Measurements from ENCODE around the gene ZNF697.

Gene ZNF697

DNA sequence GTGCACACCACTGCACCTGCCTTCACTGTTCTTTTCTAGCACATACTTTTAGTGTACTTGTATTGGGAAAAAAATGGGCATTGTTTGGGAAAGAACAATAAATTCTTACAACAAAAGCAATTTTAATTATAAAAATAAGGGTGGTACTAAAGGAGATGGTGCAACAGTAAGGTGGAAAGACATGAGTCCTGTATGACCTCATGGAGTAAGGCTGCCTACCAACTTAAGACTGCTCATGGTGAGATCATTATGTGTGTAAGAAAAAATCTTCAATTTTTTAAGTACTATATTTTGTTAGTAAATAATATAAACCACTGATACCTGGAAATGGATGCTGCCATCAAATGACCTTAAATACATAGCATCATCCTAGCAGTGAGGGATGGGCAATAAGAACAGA lies 34.1 kb upstream of the ZNF697 start:
- Histone ChIP-seq H4K8ac (ENCODE audit: low read depth, low read length) (no peak overlapping the region), H3K23ac (ENCODE audit: low read length) (no peak overlapping the region), H3K79me2 (ENCODE audit: control insufficient read depth, insufficient read depth, low read length, poor library complexity) (no peaks in the 10 kb centered on the region), H3K27ac (ENCODE audit: low read depth, low read length) (no peak overlapping the region), H2BK5ac (ENCODE audit: low read depth, low read length, poor library complexity) (no peak overlapping the region), H3K27me3 (ENCODE audit: insufficient read depth, low read length) (no peaks in the 10 kb centered on the region), H4K12ac (ENCODE audit: low read depth, low read length) (no peak overlapping the region), H3K18ac (ENCODE audit: low read length) (no peak overlapping the region), H2AFZ (ENCODE audit: insufficient read depth, low read length, poor library complexity) (no peak overlapping the region), H3K9ac (ENCODE audit: low read length) (no peak overlapping the region), H3K14ac (ENCODE audit: low read length) (no peak overlapping the region), H3K79me1 (ENCODE audit: low read length) (no peaks in the 10 kb centered on the region), H3K9me3 (ENCODE audit: insufficient read depth, low read depth, low read length) (no peaks in the 10 kb centered on the region), H3K36me3 (ENCODE audit: control insufficient read depth in 1 of 2, insufficient read depth in 2 of 2, low read length in 2 of 2) (no peaks in the 10 kb centered on the region), H3K4me2 (ENCODE audit: low read length) (no peak overlapping the region), H3K4me3 (ENCODE audit: low read depth, low read length) (no peak overlapping the region), H2BK12ac (ENCODE audit: low read length) (no peak overlapping the region), H2AK5ac (ENCODE audit: low read length) (no peak overlapping the region), H3K4ac (ENCODE audit: low read depth, low read length) (no peak overlapping the region), H4K91ac (ENCODE audit: low read depth, low read length) (no peak overlapping the region), H2BK120ac (ENCODE audit: insufficient read depth, low read length, poor library complexity) (no peak overlapping the region), H3K4me1 (ENCODE audit: control insufficient read depth in 1 of 2, insufficient read depth in 2 of 2, low read length in 2 of 2) (peaks cover 0 to 3% of the 10 kb centered on the region in 2 experiments)
- DNase-seq = no peak

DNA sequence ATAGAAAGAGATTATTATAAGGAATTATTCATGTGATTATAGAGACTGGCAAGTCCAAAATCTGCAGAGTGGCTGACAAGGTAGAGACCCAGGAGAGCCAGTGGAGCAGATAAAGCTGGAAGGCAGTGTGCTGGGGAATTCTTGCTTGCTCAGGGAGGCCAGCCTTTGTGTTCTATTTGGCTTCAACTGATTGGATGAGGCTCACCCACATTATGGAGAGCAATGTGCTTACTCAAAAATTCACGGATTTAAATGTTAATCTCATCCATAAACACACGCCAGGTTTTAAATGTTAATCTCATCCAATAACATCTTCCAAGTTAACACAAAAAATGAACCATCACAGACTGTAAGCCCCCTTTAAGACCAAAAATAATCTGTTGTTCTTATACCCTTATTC lies 33.5 kb upstream of the ZNF697 start:
- Histone ChIP-seq H4K8ac (ENCODE audit: low read depth, low read length) (no peak overlapping the region), H2BK120ac (ENCODE audit: insufficient read depth, low read length, poor library complexity) (no peak overlapping the region), H3K14ac (ENCODE audit: low read length) (no peak overlapping the region), H3K9ac (ENCODE audit: low read length) (no peak overlapping the region), H3K36me3 (ENCODE audit: control insufficient read depth in 1 of 2, insufficient read depth in 2 of 2, low read length in 2 of 2) (no peaks in the 10 kb centered on the region), H2BK5ac (ENCODE audit: low read depth, low read length, poor library complexity) (no peak overlapping the region), H3K27ac (ENCODE audit: low read depth, low read length) (no peak overlapping the region), H3K9me3 (ENCODE audit: insufficient read depth, low read depth, low read length) (no peaks in the 10 kb centered on the region), H4K91ac (ENCODE audit: low read depth, low read length) (no peak overlapping the region), H3K79me1 (ENCODE audit: low read length) (no peaks in the 10 kb centered on the region), H3K4me2 (ENCODE audit: low read length) (no peak overlapping the region), H3K79me2 (ENCODE audit: control insufficient read depth, insufficient read depth, low read length, poor library complexity) (no peaks in the 10 kb centered on the region), H3K4ac (ENCODE audit: low read depth, low read length) (no peak overlapping the region), H2BK12ac (ENCODE audit: low read length) (no peak overlapping the region), H3K18ac (ENCODE audit: low read length) (no peak overlapping the region), H3K4me1 (ENCODE audit: control insufficient read depth in 1 of 2, insufficient read depth in 2 of 2, low read length in 2 of 2) (peaks cover 0 to 3% of the 10 kb centered on the region in 2 experiments), H2AFZ (ENCODE audit: insufficient read depth, low read length, poor library complexity) (no peak overlapping the region), H3K4me3 (ENCODE audit: low read depth, low read length) (no peak overlapping the region), H3K23ac (ENCODE audit: low read length) (no peak overlapping the region), H2AK5ac (ENCODE audit: low read length) (no peak overlapping the region), H4K12ac (ENCODE audit: low read depth, low read length) (no peak overlapping the region), H3K27me3 (ENCODE audit: insufficient read depth, low read length) (no peaks in the 10 kb centered on the region)
- no peak for DNase-seq
- no CpG with 5 or more reads among the region's 2 CpGs for WGBS (ENCODE audit: extremely low coverage, insufficient coverage, insufficient read length)

DNA sequence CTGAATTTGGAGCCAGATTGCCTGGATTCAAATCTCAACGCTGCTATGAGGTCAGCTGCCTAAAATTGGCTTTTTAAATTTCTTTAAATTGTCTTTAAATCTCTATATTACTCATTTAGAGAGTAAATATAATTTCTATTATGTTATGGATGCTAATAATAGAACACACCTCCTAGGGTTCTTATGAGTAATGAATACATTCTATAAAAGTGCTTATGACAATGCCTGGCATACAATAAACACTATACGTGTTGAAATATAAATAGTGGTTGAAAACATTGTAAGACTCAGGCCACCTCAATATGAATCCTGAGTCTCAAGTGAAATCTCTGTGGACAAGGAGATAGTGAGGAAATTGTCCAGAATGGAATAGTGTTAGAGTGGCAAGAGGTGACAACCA lies 32.7 kb upstream of the ZNF697 start:
- Histone ChIP-seq H3K9ac (ENCODE audit: low read length) (no peak overlapping the region), H4K12ac (ENCODE audit: low read depth, low read length) (no peak overlapping the region), H3K23ac (ENCODE audit: low read length) (no peak overlapping the region), H4K8ac (ENCODE audit: low read depth, low read length) (no peak overlapping the region), H3K4me1 (ENCODE audit: control insufficient read depth in 1 of 2, insufficient read depth in 2 of 2, low read length in 2 of 2) (peaks cover 3% of the 10 kb centered on the region in 2 experiments), H3K27ac (ENCODE audit: low read depth, low read length) (no peak overlapping the region), H3K4ac (ENCODE audit: low read depth, low read length) (no peak overlapping the region), H2BK5ac (ENCODE audit: low read depth, low read length, poor library complexity) (no peak overlapping the region), H3K9me3 (ENCODE audit: insufficient read depth, low read depth, low read length) (no peaks in the 10 kb centered on the region), H3K4me2 (ENCODE audit: low read length) (no peak overlapping the region), H4K91ac (ENCODE audit: low read depth, low read length) (no peak overlapping the region), H3K18ac (ENCODE audit: low read length) (no peak overlapping the region), H3K79me1 (ENCODE audit: low read length) (peaks cover 2% of the 10 kb centered on the region), H3K79me2 (ENCODE audit: control insufficient read depth, insufficient read depth, low read length, poor library complexity) (no peaks in the 10 kb centered on the region), H3K14ac (ENCODE audit: low read length) (no peak overlapping the region), H3K27me3 (ENCODE audit: insufficient read depth, low read length) (no peaks in the 10 kb centered on the region), H2BK12ac (ENCODE audit: low read length) (no peak overlapping the region), H2BK120ac (ENCODE audit: insufficient read depth, low read length, poor library complexity) (no peak overlapping the region), H2AFZ (ENCODE audit: insufficient read depth, low read length, poor library complexity) (no peak overlapping the region), H3K36me3 (ENCODE audit: control insufficient read depth in 1 of 2, insufficient read depth in 2 of 2, low read length in 2 of 2) (no peaks in the 10 kb centered on the region), H3K4me3 (ENCODE audit: low read depth, low read length) (no peak overlapping the region), H2AK5ac (ENCODE audit: low read length) (no peak overlapping the region)
- no CpG with 5 or more reads among the region's 2 CpGs for WGBS (ENCODE audit: extremely low coverage, insufficient coverage, insufficient read length)
- DNase-seq = no peak

DNA sequence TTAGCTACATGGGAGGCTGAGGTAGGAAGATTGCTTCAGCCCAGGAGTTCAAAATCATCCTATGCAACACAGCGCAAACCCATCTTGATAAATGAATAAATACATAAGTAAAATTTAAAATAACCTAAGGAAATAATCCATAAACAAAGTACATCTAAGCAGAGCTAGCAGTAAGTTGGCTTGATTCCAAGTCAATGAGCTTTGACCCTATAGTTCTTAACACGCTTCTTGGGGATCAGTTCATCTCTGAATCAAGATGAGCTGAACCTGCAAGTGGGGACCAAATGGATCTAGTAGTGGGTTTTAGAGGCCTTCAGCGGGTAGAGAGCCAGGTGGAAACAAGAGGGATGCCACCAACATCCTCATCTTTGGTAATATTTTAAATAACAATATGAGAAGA lies 32.1 kb upstream of the ZNF697 start:
- Histone ChIP-seq H2BK12ac (ENCODE audit: low read length) (no peak overlapping the region), H3K14ac (ENCODE audit: low read length) (no peak overlapping the region), H4K91ac (ENCODE audit: low read depth, low read length) (no peak overlapping the region), H4K8ac (ENCODE audit: low read depth, low read length) (no peak overlapping the region), H3K9me3 (ENCODE audit: insufficient read depth, low read depth, low read length) (no peaks in the 10 kb centered on the region), H2BK5ac (ENCODE audit: low read depth, low read length, poor library complexity) (no peak overlapping the region), H3K27me3 (ENCODE audit: insufficient read depth, low read length) (no peaks in the 10 kb centered on the region), H3K4me2 (ENCODE audit: low read length) (no peak overlapping the region), H3K9ac (ENCODE audit: low read length) (no peak overlapping the region), H2AK5ac (ENCODE audit: low read length) (no peak overlapping the region), H3K4me3 (ENCODE audit: low read depth, low read length) (no peak overlapping the region), H3K4ac (ENCODE audit: low read depth, low read length) (no peak overlapping the region), H4K12ac (ENCODE audit: low read depth, low read length) (no peak overlapping the region), H3K79me2 (ENCODE audit: control insufficient read depth, insufficient read depth, low read length, poor library complexity) (no peaks in the 10 kb centered on the region), H3K23ac (ENCODE audit: low read length) (no peak overlapping the region), H3K79me1 (ENCODE audit: low read length) (peaks cover 4% of the 10 kb centered on the region), H3K4me1 (ENCODE audit: control insufficient read depth in 1 of 2, insufficient read depth in 2 of 2, low read length in 2 of 2) (peaks cover 6% of the 10 kb centered on the region in 2 experiments), H3K27ac (ENCODE audit: low read depth, low read length) (no peak overlapping the region), H2AFZ (ENCODE audit: insufficient read depth, low read length, poor library complexity) (no peak overlapping the region), H3K36me3 (ENCODE audit: control insufficient read depth in 1 of 2, insufficient read depth in 2 of 2, low read length in 2 of 2) (no peaks in the 10 kb centered on the region), H2BK120ac (ENCODE audit: insufficient read depth, low read length, poor library complexity) (no peak overlapping the region), H3K18ac (ENCODE audit: low read length) (no peak overlapping the region)
- no peak for DNase-seq
- WGBS (ENCODE audit: extremely low coverage, insufficient coverage, insufficient read length) = no CpG with 5 or more reads among the region's 3 CpGs
